Mesenchymal stem cell (in vitro differentiated cells and primary cell): ENCODE measurements around the gene CACNA1C.

Experiments
- DNase-seq: peaks from one replicate; pipeline ENCODE4 v3.0.0-alpha.2; 2013
- H2AFZ ChIP-seq: one replicate; pipeline ENCODE4 v1.6.1; 2013; ENCODE audit warnings: low read depth, mild to moderate bottlenecking, control low read depth, inconsistent platforms, low read length, moderate library complexity
- H2AK5ac ChIP-seq: 2 replicates; pipeline ENCODE4 v1.6.1; 2013; ENCODE audit warnings: low read length, moderate library complexity, mild to moderate bottlenecking, inconsistent platforms; ENCODE audit not compliant: severe bottlenecking
- H2BK120ac ChIP-seq: one replicate; pipeline ENCODE4 v1.6.1; 2013; ENCODE audit warnings: low read depth, mild to moderate bottlenecking, inconsistent platforms, low read length, moderate library complexity
- H2BK12ac ChIP-seq, 2 experiments: one replicate each; pipeline ENCODE4 v1.6.1; 2013; ENCODE audit warnings: inconsistent platforms in 2 of 2, low read length in 2 of 2, mild to moderate bottlenecking in 2 of 2, moderate library complexity in 2 of 2, control low read depth in 1 of 2
- H2BK15ac ChIP-seq: one replicate; pipeline ENCODE4 v1.6.1; 2013; ENCODE audit warnings: mild to moderate bottlenecking, low read depth, inconsistent platforms; ENCODE audit not compliant: poor library complexity, severe bottlenecking
- H2BK5ac ChIP-seq: 2 replicates; pipeline ENCODE4 v1.6.1; 2013; ENCODE audit warnings: low read depth, mild to moderate bottlenecking, low read length, control low read depth, inconsistent platforms; ENCODE audit not compliant: poor library complexity, severe bottlenecking
- H3K14ac ChIP-seq, 2 experiments: one replicate each; pipeline ENCODE4 v1.6.1; 2013; ENCODE audit warnings: inconsistent platforms in 2 of 2, low read length in 2 of 2, control low read depth in 1 of 2, mild to moderate bottlenecking in 1 of 2, moderate library complexity in 1 of 2
- H3K18ac ChIP-seq, 2 experiments: one replicate each; pipeline ENCODE4 v1.6.1; 2013; ENCODE audit warnings: inconsistent platforms in 2 of 2, low read length in 2 of 2, control low read depth in 1 of 2, low read depth in 1 of 2, mild to moderate bottlenecking in 1 of 2
- H3K23ac ChIP-seq, 2 experiments: one replicate each; pipeline ENCODE4 v1.6.1; 2013; ENCODE audit warnings: inconsistent platforms in 2 of 2, low read length in 2 of 2, mild to moderate bottlenecking in 2 of 2, moderate library complexity in 2 of 2, control low read depth in 1 of 2
- H3K27ac ChIP-seq: 2 replicates; pipeline ENCODE4 v1.5.1; 2013; ENCODE audit warnings: mild to moderate bottlenecking, moderate library complexity, low read length, control low read depth, inconsistent platforms; ENCODE audit not compliant: poor library complexity, severe bottlenecking
- H3K27me3 ChIP-seq, 2 experiments: 2 replicates each; pipeline versions ENCODE4 v1.6.1 to v1.7.0; 2013; ENCODE audit warnings: low read length in 2 of 2, mild to moderate bottlenecking in 2 of 2, moderate library complexity in 2 of 2, control low read depth in 1 of 2, inconsistent platforms in 1 of 2; ENCODE audit not compliant: control insufficient read depth in 1 of 2, insufficient read depth in 1 of 2
- H3K36me3 ChIP-seq, 2 experiments: 2 replicates each; pipeline versions ENCODE4 v1.6.1 to v1.7.0; 2013; ENCODE audit warnings: low read length in 2 of 2, control low read depth in 1 of 2, inconsistent platforms in 1 of 2, low read depth in 1 of 2, mild to moderate bottlenecking in 1 of 2; ENCODE audit not compliant: insufficient read depth in 2 of 2, control insufficient read depth in 1 of 2
- H3K4ac ChIP-seq, 2 experiments: one replicate each; pipeline ENCODE4 v1.6.1; 2013; ENCODE audit warnings: inconsistent platforms in 2 of 2, low read length in 2 of 2, mild to moderate bottlenecking in 2 of 2, moderate library complexity in 2 of 2, control low read depth in 1 of 2, low read depth in 1 of 2
- H3K4me1 ChIP-seq: 2 replicates; pipeline ENCODE4 v1.6.1; 2013; ENCODE audit warnings: low read depth, low read length, control low read depth; ENCODE audit not compliant: control insufficient read depth, insufficient read depth
- H3K4me2 ChIP-seq: 2 replicates; pipeline ENCODE4 v1.6.1; 2013; ENCODE audit warnings: low read length, mild to moderate bottlenecking, inconsistent platforms; ENCODE audit not compliant: poor library complexity, severe bottlenecking
- H3K4me3 ChIP-seq, 2 experiments: 2 replicates each; pipeline versions ENCODE4 v1.5.1 to v1.7.0; 2013; ENCODE audit warnings: low read length in 2 of 2, mild to moderate bottlenecking in 2 of 2, control low read depth in 1 of 2, low read depth in 1 of 2; ENCODE audit not compliant: insufficient read depth in 1 of 2
- H3K79me1 ChIP-seq: replicated peaks from 2 replicates; pipeline ENCODE4 v1.6.1; 2013; ENCODE audit warnings: mild to moderate bottlenecking, control low read depth, low read length, inconsistent platforms; ENCODE audit not compliant: poor library complexity, severe bottlenecking
- H3K9ac ChIP-seq: 2 replicates; pipeline ENCODE4 v1.7.0; 2013; ENCODE audit warnings: mild to moderate bottlenecking, low read length, moderate library complexity
- H3K9me3 ChIP-seq: 2 replicates; pipeline ENCODE4 v1.7.0; 2013; ENCODE audit warnings: mild to moderate bottlenecking, low read length; ENCODE audit not compliant: control insufficient read depth
- H4K8ac ChIP-seq: one replicate; pipeline ENCODE4 v1.6.1; 2013; ENCODE audit warnings: inconsistent platforms, mild to moderate bottlenecking, low read length, moderate library complexity
- H4K91ac ChIP-seq: one replicate; pipeline ENCODE4 v1.6.1; 2013; ENCODE audit warnings: mild to moderate bottlenecking, low read length, inconsistent platforms
- WGBS: methylation state at CpG from one replicate; pipeline ENCODE4 v1.1.7; 2013; ENCODE audit warnings: mixed read lengths; 5-methylcytosine and 5-hydroxymethylcytosine counted together

Gene CACNA1C

DNA sequence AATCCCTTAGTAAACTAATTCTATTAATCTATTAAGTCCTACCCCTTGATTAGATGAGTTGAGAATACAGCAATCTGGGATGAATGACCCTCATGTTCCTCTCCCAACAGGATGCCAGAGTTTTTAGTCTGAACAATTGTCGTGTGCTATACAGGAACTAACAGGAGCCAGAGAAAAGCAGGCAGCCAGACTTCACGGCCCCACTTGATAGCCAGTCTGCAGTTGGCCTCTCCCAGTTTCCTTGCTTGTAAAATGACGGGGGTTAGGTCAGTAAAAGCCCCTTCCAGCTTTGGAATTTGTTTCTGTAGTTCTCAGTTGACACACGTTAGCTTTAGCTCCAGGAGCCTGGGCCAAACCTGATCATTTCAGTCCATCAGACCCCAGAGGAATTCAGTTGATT, 475.2 kb downstream of the CACNA1C start:
- Histone ChIP-seq H3K4ac (no peak overlapping the region), H3K18ac (no peak overlapping the region), H3K9me3 (no peaks in the 10 kb centered on the region), H3K79me1 (no peaks in the 10 kb centered on the region), H2AFZ (no peak overlapping the region), H3K4me2 (no peak overlapping the region), H3K4me3 (no peak overlapping the region), H3K14ac (no peak overlapping the region), H3K27ac (no peak overlapping the region), H2BK5ac (no peak overlapping the region), H4K91ac (no peak overlapping the region), H3K36me3 (peaks cover 0 to 35% of the 10 kb centered on the region in 2 experiments), H4K8ac (no peak overlapping the region), H2AK5ac (no peak overlapping the region), H3K4me1 (no peaks in the 10 kb centered on the region), H3K9ac (no peak overlapping the region), H3K27me3 (peaks cover 0 to 27% of the 10 kb centered on the region in 2 experiments), H2BK120ac (no peak overlapping the region), H2BK12ac (no peak overlapping the region), H2BK15ac (no peak overlapping the region), H3K23ac (no peak overlapping the region)
- WGBS = 37% methylated on average over 4 of the region's 4 CpGs
- no peak for DNase-seq

DNA sequence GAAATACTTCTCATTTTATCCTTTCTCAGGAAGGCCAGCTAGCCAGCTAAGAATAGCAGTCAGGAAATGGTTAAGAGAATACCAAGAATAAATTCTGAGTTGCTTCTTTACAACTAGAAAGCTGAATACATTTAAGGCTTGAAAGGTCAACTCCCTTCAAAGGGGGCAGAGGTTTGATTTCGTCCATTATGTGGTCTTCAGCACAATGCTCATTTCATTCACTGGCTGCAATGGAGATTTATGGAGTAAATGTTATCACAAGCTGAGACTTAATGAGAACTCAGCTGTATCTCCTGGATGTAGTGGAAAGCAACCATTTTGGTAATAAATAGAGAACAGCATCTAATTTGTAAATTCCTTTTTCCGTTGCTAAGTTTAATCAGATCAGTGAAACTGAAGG, 477.0 kb downstream of the CACNA1C start:
- H3K23ac ChIP-seq = no peak overlapping the region
- H3K18ac ChIP-seq = no peak overlapping the region
- H2AK5ac ChIP-seq = no peak overlapping the region
- no peak overlapping the region for H3K14ac ChIP-seq
- H2BK5ac ChIP-seq = no peak overlapping the region
- no peak overlapping the region for H2BK12ac ChIP-seq
- H3K4me2 ChIP-seq = no peak overlapping the region
- H3K79me1 ChIP-seq = no peaks in the 10 kb centered on the region
- DNase-seq = no peak
- no peak overlapping the region for H3K4ac ChIP-seq
- no peak overlapping the region for H3K4me3 ChIP-seq
- peaks cover 0 to 37% of the 10 kb centered on the region in 2 experiments for H3K27me3 ChIP-seq
- no peak overlapping the region for H3K9ac ChIP-seq
- no peak overlapping the region for H2BK15ac ChIP-seq
- no peak overlapping the region for H2BK120ac ChIP-seq
- WGBS = 78% methylated on average over 2 of the region's 2 CpGs
- no peak overlapping the region for H4K91ac ChIP-seq
- H3K9me3 ChIP-seq = no peaks in the 10 kb centered on the region
- peaks cover 0 to 24% of the 10 kb centered on the region in 2 experiments for H3K36me3 ChIP-seq
- H4K8ac ChIP-seq = no peak overlapping the region
- no peaks in the 10 kb centered on the region for H3K4me1 ChIP-seq
- no peak overlapping the region for H2AFZ ChIP-seq
- H3K27ac ChIP-seq = no peak overlapping the region

DNA sequence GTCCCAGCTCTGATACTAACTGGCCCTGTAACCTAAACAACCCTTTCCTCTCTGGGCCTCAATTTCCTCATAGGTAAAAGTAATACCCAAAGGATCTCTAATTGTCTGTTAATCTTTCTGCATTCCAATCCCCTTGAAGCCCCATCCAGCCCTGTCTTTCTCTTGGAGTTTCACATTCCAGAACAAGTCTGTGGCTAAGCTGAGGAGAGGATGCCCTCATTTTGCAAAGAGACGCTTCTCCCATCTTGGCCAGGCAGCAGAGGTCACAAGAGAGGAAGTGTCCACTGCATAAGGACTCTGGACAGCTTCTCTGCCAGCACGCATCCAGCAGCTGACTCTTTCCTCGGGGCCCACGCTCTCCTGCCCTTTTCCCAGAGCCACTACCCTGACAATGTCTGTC, 478.6 kb downstream of the CACNA1C start:
- Histone ChIP-seq H3K4me1 (no peaks in the 10 kb centered on the region), H3K23ac (no peak overlapping the region), H2BK15ac (no peak overlapping the region), H2BK12ac (no peak overlapping the region), H2AK5ac (no peak overlapping the region), H3K4ac (no peak overlapping the region), H3K4me2 (no peak overlapping the region), H3K9me3 (no peaks in the 10 kb centered on the region), H3K27ac (no peak overlapping the region), H3K4me3 (no peak overlapping the region), H3K9ac (no peak overlapping the region), H3K14ac (no peak overlapping the region), H4K91ac (no peak overlapping the region), H2BK5ac (no peak overlapping the region), H2BK120ac (no peak overlapping the region), H3K27me3 (peaks cover 0 to 35% of the 10 kb centered on the region in 2 experiments), H4K8ac (no peak overlapping the region), H3K36me3 (peaks cover 0 to 24% of the 10 kb centered on the region in 2 experiments), H3K79me1 (no peaks in the 10 kb centered on the region), H2AFZ (no peak overlapping the region), H3K18ac (no peak overlapping the region)
- peak; percentile 16 for DNase-seq
- WGBS = 70% methylated on average over 4 of the region's 4 CpGs

DNA sequence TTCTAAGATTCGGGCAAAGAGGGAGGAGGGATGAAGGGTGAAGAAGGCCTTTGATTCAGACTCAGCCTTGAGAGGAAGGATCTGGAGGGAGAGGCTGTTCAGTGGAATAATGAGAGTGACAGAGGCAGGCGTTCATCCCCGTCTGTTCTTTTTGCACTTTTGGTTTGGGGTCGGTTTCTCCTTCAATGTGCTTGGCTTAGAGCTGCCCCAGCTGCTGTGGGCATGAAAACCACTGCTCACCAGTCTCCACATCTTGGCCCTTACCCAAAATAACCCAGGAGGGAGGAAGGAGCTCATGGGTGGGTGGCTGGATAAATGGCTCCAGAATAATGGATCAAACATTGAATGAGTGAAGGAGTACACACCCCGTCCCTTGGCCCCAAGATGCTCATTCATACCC, 480.2 kb downstream of the CACNA1C start:
- no peak overlapping the region for H2BK5ac ChIP-seq
- H2BK12ac ChIP-seq = no peak overlapping the region
- no peak overlapping the region for H3K18ac ChIP-seq
- DNase-seq = no peak
- H3K27ac ChIP-seq = no peak overlapping the region
- no peak overlapping the region for H3K14ac ChIP-seq
- H3K4ac ChIP-seq = no peak overlapping the region
- no peak overlapping the region for H2AK5ac ChIP-seq
- 77% methylated on average over 4 of the region's 5 CpGs for WGBS
- peaks cover 0 to 35% of the 10 kb centered on the region in 2 experiments for H3K27me3 ChIP-seq
- H3K4me2 ChIP-seq = no peak overlapping the region
- no peak overlapping the region for H2BK15ac ChIP-seq
- H2AFZ ChIP-seq = no peak overlapping the region
- peaks cover 0 to 23% of the 10 kb centered on the region in 2 experiments for H3K36me3 ChIP-seq
- H4K91ac ChIP-seq = no peak overlapping the region
- no peaks in the 10 kb centered on the region for H3K79me1 ChIP-seq
- peaks cover 2% of the 10 kb centered on the region for H3K4me1 ChIP-seq
- no peak overlapping the region for H2BK120ac ChIP-seq
- H3K9me3 ChIP-seq = no peaks in the 10 kb centered on the region
- H4K8ac ChIP-seq = no peak overlapping the region
- no peak overlapping the region for H3K9ac ChIP-seq
- H3K23ac ChIP-seq = no peak overlapping the region
- no peak overlapping the region for H3K4me3 ChIP-seq
